ENCODE measurements around the gene BEST2.

Gene BEST2

GRCh38 chr19:12750851-12751250, 740 bp upstream of the BEST2 start:
- no peak for TF ChIP-seq CTCF (IDR thresholded peaks at IDR 0.05; ENCODE audit: low read depth, low read length)

DNA sequence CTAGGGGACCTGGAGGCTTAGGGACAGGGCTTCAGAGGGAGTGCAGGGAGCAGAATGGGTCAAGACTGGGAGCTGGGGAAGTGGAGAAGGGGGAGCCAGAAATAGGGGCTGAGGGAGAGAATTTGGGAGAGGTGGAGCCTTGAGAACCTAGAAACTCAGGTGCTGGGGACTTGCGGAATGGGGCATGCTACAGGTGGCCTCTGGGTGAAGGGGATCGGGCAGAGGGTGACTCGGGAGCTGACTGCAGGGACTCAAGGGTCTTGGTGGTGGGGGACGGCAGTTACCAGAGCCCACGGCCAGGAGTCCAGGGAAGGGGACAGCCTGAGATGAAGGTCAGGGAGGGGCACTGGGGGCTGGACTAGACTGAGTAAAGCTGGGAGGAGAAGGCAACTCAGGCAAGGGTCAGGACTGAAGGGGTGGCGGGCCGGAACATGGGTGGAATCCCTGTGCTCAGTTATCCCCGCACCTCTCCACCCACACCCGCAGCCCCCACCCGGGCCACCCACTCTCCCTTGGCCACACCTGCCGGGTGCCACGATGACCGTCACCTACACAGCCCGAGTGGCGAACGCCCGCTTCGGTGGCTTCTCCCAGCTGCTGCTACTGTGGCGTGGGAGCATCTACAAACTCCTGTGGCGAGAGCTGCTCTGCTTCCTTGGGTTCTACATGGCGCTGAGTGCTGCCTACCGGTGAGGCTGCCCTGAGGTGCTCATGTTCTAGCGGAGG, 628 bp downstream of the BEST2 start:
- no peak for DNase-seq (ENCODE audit: low read depth in 2 of 2)
- no peak overlapping the region for H3K4me3 ChIP-seq (replicated peaks in 1 of 2; ENCODE audit: low read depth in 2 of 2, low read length in 2 of 2)
- TF ChIP-seq CTCF (IDR thresholded peaks at IDR 0.05; ENCODE audit: low read depth, low read length): no peak

More at GRCh38 chr19:12750851-12751250, 740 bp upstream of the BEST2 start:
- no peak overlapping the region for H3K4me3 ChIP-seq (replicated peaks in 1 of 2; ENCODE audit: low read depth in 2 of 2, low read length in 2 of 2)
- DNase-seq (ENCODE audit: low read depth in 2 of 2): peak in 1 of 2 donors; percentile 14

GRCh38 chr19:12754465-12755196, 3.0 kb downstream of the BEST2 start:
- DNase-seq (ENCODE audit: low read depth in 2 of 2): no peak
- no peak overlapping the region for H3K4me3 ChIP-seq (replicated peaks in 1 of 2; ENCODE audit: low read depth in 2 of 2, low read length in 2 of 2)
- no peak for TF ChIP-seq CTCF (IDR thresholded peaks at IDR 0.05; ENCODE audit: low read depth, low read length)

GRCh38 chr19:12756150-12756883, 4.7 kb downstream of the BEST2 start:
- H3K4me3 ChIP-seq (replicated peaks in 1 of 2; ENCODE audit: low read depth in 2 of 2, low read length in 2 of 2): no peak overlapping the region

DNA sequence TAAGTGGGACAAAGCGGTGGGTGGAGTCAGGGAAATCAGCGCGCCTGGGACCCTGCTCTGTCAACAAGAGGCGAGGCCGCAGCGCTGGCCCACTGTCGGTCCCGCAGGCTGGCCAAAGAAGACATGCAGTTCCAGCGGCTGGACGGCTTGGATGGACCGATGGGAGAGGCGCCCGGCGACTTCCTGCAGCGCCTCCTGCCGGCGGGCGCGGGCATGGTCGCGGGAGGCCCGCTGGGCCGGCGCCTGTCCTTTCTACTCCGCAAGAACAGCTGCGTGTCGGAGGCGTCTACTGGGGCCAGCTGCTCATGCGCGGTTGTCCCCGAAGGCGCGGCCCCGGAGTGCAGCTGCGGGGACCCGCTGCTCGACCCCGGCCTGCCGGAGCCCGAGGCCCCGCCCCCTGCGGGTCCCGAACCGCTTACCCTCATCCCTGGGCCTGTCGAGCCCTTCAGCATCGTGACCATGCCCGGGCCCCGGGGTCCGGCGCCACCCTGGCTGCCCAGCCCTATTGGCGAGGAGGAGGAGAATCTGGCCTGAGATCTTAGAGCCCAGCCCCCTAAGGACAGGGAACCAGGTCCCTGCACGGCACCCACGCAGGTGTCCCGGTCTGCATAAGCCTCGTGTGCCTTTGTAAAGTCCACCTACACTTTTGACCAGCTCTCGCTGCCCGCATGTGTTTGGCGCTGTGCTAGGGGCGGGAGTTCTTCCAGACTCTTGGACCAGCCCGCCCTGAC, 6.1 kb downstream of the BEST2 start:
- peak; percentile 80 to 83 for DNase-seq (ENCODE audit: low read depth in 2 of 2)
- peak; percentile 71 for TF ChIP-seq CTCF (IDR thresholded peaks at IDR 0.05; ENCODE audit: low read depth, low read length)
- peak overlapping the region; percentile 32 to 47 for H3K4me3 ChIP-seq (replicated peaks in 1 of 2; ENCODE audit: low read depth in 2 of 2, low read length in 2 of 2)

More at GRCh38 chr19:12756150-12756883, 4.7 kb downstream of the BEST2 start:
- no peak for DNase-seq (ENCODE audit: low read depth in 2 of 2)
- TF ChIP-seq CTCF (IDR thresholded peaks at IDR 0.05; ENCODE audit: low read depth, low read length): no peak

DNA sequence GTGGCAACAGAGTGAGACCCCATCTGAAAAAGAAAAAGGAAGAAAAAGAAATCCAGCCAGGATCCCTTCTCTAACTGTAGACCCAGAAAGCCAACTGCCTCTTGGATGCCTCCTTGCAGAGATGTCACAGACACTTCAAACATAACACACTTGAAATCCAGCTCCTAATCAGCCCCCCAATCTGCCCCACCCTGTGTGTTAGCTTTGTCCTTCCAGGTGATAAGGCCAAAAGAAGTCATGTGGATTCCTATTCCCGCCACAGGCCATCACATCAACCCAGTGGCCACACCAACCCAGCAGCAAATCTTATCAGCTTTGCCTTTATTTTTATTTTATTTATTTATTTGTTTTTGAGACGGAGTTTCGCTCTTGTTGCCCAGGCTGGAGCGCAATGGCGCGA, 8.1 kb downstream of the BEST2 start:
- no peak for TF ChIP-seq CTCF (IDR thresholded peaks at IDR 0.05; ENCODE audit: low read depth, low read length)
- no peak for DNase-seq (ENCODE audit: low read depth in 2 of 2)
- H3K4me3 ChIP-seq (replicated peaks in 1 of 2; ENCODE audit: low read depth in 2 of 2, low read length in 2 of 2): no peak overlapping the region

Measured in cardiac fibroblast (primary cell).